OCI-LY1 (cell line): ENCODE results near the gene CATSPER4.
"Not testable (repeated sequence)": the region's sequence is repeated elsewhere in the genome, so short reads cannot be mapped to it uniquely, and the experiment has no call there.

Source experiments
- H2AFZ ChIP-seq: fragments of 200-600 bp; sonication (generic), shearing (Covaris generic); 2 replicates; pipeline ENCODE4 v1.6.0; 2014; ENCODE audit warnings: antibody characterized with exemption, mild to moderate bottlenecking, low read length
- H3F3A ChIP-seq: fragments of 200-600 bp; sonication (generic), shearing (Covaris generic); 2 replicates; pipeline ENCODE4 v1.6.0; 2014; ENCODE audit warnings: mild to moderate bottlenecking, antibody characterized with exemption, low read length, moderate library complexity; ENCODE audit not compliant: insufficient read depth
- H3K27ac ChIP-seq: fragments of 200-600 bp; sonication (generic); 2 replicates; pipeline ENCODE4 v1.5.1; 2014; ENCODE audit warnings: low read length, mixed run types, mild to moderate bottlenecking, low read depth; ENCODE audit not compliant: poor library complexity, severe bottlenecking
- H3K27me3 ChIP-seq: fragments of 200-600 bp; sonication (generic); 2 replicates; pipeline ENCODE4 v1.6.0; 2014; ENCODE audit warnings: antibody characterized with exemption, mild to moderate bottlenecking, low read length, moderate library complexity; ENCODE audit not compliant: insufficient read depth
- H3K36me3 ChIP-seq: fragments of 200-600 bp; sonication (generic); 2 replicates; pipeline ENCODE4 v1.6.1; 2014; ENCODE audit warnings: mild to moderate bottlenecking, antibody characterized with exemption, low read length, moderate library complexity, mixed read lengths; ENCODE audit not compliant: insufficient read depth
- H3K4me1 ChIP-seq: fragments of 200-600 bp; sonication (generic); 2 replicates; pipeline ENCODE4 v1.5.1; 2014; ENCODE audit warnings: mild to moderate bottlenecking, low read length, moderate library complexity; ENCODE audit not compliant: insufficient read depth, severe bottlenecking
- H3K4me2 ChIP-seq: fragments of 200-600 bp; sonication (generic), shearing (Covaris generic); 2 replicates; pipeline ENCODE4 v1.6.1; 2014; ENCODE audit warnings: low read length
- H3K4me3 ChIP-seq: fragments of 200-600 bp; sonication (generic); 2 replicates; pipeline ENCODE4 v1.5.1; 2014; ENCODE audit warnings: low read length, low read depth, mild to moderate bottlenecking, mixed read lengths; ENCODE audit not compliant: poor library complexity, severe bottlenecking
- H3K79me2 ChIP-seq: fragments of 200-600 bp; shearing (Covaris generic); 2 replicates; pipeline ENCODE4 v1.6.1; 2016; ENCODE audit warnings: mixed run types, low read length, mixed read lengths; ENCODE audit not compliant: insufficient read depth
- H3K9ac ChIP-seq: fragments of 200-600 bp; sonication (generic), shearing (Covaris generic); 2 replicates; pipeline ENCODE4 v1.6.1; 2014; ENCODE audit warnings: mild to moderate bottlenecking, low read length, mixed read lengths
- H3K9me2 ChIP-seq: fragments of 200-600 bp; sonication (generic), shearing (Covaris generic); 2 replicates; pipeline ENCODE4 v1.6.1; 2014; ENCODE audit warnings: low read depth, mild to moderate bottlenecking, low read length, mixed read lengths
- H3K9me3 ChIP-seq: fragments of 200-600 bp; shearing (Covaris generic); 2 replicates; pipeline ENCODE4 v1.6.1; 2014; ENCODE audit warnings: low read length, mixed read lengths
- H4K20me1 ChIP-seq: fragments of 200-600 bp; sonication (generic), shearing (Covaris generic); 2 replicates; pipeline ENCODE4 v1.6.0; 2016; ENCODE audit warnings: mild to moderate bottlenecking, low read length; ENCODE audit not compliant: insufficient read depth
- CTCF ChIP-seq: fragments of 200-600 bp; sonication (generic), shearing (Covaris generic); IDR thresholded peaks from 2 replicates; pipeline ENCODE4 v1.5.1; 2017; ENCODE audit warnings: mild to moderate bottlenecking, antibody characterized with exemption, low read length, moderate library complexity, mixed read lengths
- EZH2 ChIP-seq: fragments of 200-600 bp; sonication (generic), shearing (Covaris generic); IDR thresholded peaks from 2 replicates; pipeline ENCODE4 v1.8.0; 2017; ENCODE audit warnings: borderline replicate concordance, mixed run types, mild to moderate bottlenecking, antibody characterized with exemption, low read length, moderate library complexity, mixed read lengths

CATSPER4 gene

DNA sequence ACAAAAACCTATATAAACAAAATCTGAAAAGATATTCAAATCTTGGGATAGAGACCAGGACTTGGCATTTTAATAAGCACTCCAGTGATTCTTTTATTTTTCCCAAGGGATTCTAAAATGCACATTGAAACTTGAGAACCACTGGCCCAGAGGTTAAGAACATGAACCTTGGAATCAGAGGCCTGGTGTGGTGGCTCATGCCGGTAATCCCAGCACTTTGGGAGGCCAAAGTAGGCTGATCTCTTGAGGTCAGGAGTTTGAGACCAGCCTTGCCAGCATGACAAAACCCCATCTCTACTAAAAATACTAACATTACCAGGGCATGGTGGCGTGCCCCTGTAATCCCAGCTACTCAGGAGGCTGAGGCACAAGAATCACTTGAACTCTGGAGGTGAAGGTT is 30.7 kb downstream of the CATSPER4 start:
- Histone ChIP-seq H3K9me3 (no peaks in the 10 kb centered on the region), H3K4me1 (no peaks in the 10 kb centered on the region), H3K4me2 (no peak overlapping the region), H3K27ac (no peak overlapping the region), H4K20me1 (no peaks in the 10 kb centered on the region), H3K27me3 (peaks cover 13% of the 10 kb centered on the region; the same call in 1 of the 2 replicates), H3K4me3 (no peak overlapping the region), H3K9me2 (no peaks in the 10 kb centered on the region), H3F3A (no peaks in the 10 kb centered on the region), H3K79me2 (no peaks in the 10 kb centered on the region), H2AFZ (no peak overlapping the region), H3K36me3 (no peaks in the 10 kb centered on the region), H3K9ac (no peak overlapping the region)
- TF ChIP-seq CTCF = no peak
- TF ChIP-seq EZH2 = no peak

GRCh38 chr1:26224606-26225005 is 34.2 kb downstream of the CATSPER4 start:
- no peak for TF ChIP-seq CTCF
- no peak for TF ChIP-seq EZH2
- Histone ChIP-seq H3K9me3 (no peaks in the 10 kb centered on the region), H3K9me2 (no peaks in the 10 kb centered on the region)

GRCh38 chr1:26225033-26225831 is 34.8 kb downstream of the CATSPER4 start:
- Histone ChIP-seq H3K4me3 (no peak overlapping the region), H3K9me2 (no peaks in the 10 kb centered on the region), H2AFZ (no peak overlapping the region), H3K36me3 (no peaks in the 10 kb centered on the region), H3K79me2 (no peaks in the 10 kb centered on the region), H3K27me3 (peaks cover 18% of the 10 kb centered on the region; the same call in 1 of the 2 replicates), H3F3A (no peaks in the 10 kb centered on the region), H3K4me2 (no peak overlapping the region), H3K27ac (no peak overlapping the region), H3K9me3 (no peaks in the 10 kb centered on the region), H3K9ac (no peak overlapping the region), H3K4me1 (no peaks in the 10 kb centered on the region), H4K20me1 (no peaks in the 10 kb centered on the region)
- TF ChIP-seq EZH2 (no peak), CTCF (no peak)

More at GRCh38 chr1:26224606-26225005, 34.2 kb downstream of the CATSPER4 start:
- Histone ChIP-seq H3K4me2 (no peak overlapping the region), H2AFZ (no peak overlapping the region), H3F3A (no peaks in the 10 kb centered on the region), H4K20me1 (no peaks in the 10 kb centered on the region), H3K9ac (no peak overlapping the region), H3K4me3 (no peak overlapping the region), H3K79me2 (no peaks in the 10 kb centered on the region), H3K4me1 (no peaks in the 10 kb centered on the region), H3K36me3 (no peaks in the 10 kb centered on the region), H3K27ac (no peak overlapping the region), H3K27me3 (peaks cover 18% of the 10 kb centered on the region; the same call in 1 of the 2 replicates)

DNA sequence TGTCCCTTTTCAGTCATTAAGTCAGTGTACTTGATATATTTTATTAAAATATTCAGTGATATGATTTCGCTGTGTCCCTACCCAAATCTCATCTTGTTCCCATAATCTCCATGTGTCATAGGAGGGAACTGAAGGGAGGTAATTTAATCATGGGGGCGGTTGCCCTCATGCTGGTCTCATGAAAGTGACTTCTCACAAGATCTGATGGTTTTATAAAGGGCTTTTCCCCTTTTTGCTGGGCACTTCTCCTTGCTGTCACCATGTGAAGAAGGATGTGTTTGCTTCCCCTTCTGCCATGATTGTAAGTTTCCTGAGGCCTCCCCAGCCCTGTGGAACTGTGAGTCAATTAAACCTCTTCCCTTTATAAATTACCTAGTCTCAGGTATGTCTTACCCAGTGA is 40.3 kb downstream of the CATSPER4 start:
- not testable (repeated sequence) for H3K27me3 ChIP-seq, H3K9me3 ChIP-seq, H4K20me1 ChIP-seq, H3K4me3 ChIP-seq, H2AFZ ChIP-seq, H3K9me2 ChIP-seq, H3F3A ChIP-seq, H3K36me3 ChIP-seq, H3K4me2 ChIP-seq, H3K27ac ChIP-seq, H3K9ac ChIP-seq
- peaks cover 13% of the 10 kb centered on the region for H3K4me1 ChIP-seq
- H3K79me2 ChIP-seq = peaks cover 13% of the 10 kb centered on the region
